HL-60 (cell line): ENCODE measurements around the gene NBAS.

Experiments used
- GABPA ChIP-seq: IDR thresholded peaks from 2 replicates; pipeline ENCODE4 v1.6.1; 2012; ENCODE audit warnings: low read depth
- POLR2AphosphoS5 ChIP-seq: IDR thresholded peaks from 2 replicates; pipeline ENCODE4 v1.6.1; 2012; ENCODE audit warnings: low read depth
- TF ChIP-seq, protein P1 (sequence below): IDR thresholded peaks from one replicate; pipeline ENCODE4 v1.5.1; 2011; ENCODE audit warnings: low read length, control low read depth, inconsistent platforms; ENCODE audit not compliant: insufficient read depth
- TF ChIP-seq, protein P2 (sequence below): IDR thresholded peaks from 2 replicates; pipeline ENCODE4 v1.6.1; 2012; ENCODE audit warnings: low read depth; ENCODE audit not compliant: insufficient replicate concordance

DNA sequence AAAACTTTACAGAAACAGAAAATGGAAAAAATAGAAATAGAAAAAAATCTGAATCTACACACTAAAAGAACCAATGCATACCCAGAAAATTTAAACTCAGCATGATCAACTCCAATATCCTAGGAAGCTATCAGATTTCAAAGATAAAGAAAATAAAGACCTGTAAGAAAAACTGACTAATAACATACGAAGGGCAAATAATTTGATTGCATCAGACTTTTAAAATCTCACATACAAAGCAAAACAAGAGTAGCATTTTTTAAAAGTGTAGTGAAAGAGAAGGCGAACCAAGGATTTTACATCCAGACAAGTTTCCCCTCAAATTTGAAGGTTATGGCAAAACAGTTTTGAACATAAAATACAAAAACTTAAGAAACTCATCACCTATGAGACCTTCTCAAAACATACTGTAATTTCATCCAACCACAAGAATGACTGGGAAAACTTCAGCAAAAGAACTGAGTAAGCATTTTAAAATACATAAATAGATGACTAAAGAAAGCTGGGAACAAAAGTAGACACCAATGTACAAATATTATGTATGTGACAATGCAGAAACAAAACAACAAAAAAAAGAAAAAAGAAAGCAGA lies 54.8 kb downstream of the NBAS start:
- TF ChIP-seq, protein P1, sequence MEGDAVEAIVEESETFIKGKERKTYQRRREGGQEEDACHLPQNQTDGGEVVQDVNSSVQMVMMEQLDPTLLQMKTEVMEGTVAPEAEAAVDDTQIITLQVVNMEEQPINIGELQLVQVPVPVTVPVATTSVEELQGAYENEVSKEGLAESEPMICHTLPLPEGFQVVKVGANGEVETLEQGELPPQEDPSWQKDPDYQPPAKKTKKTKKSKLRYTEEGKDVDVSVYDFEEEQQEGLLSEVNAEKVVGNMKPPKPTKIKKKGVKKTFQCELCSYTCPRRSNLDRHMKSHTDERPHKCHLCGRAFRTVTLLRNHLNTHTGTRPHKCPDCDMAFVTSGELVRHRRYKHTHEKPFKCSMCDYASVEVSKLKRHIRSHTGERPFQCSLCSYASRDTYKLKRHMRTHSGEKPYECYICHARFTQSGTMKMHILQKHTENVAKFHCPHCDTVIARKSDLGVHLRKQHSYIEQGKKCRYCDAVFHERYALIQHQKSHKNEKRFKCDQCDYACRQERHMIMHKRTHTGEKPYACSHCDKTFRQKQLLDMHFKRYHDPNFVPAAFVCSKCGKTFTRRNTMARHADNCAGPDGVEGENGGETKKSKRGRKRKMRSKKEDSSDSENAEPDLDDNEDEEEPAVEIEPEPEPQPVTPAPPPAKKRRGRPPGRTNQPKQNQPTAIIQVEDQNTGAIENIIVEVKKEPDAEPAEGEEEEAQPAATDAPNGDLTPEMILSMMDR = no peak
- TF ChIP-seq, protein P2, sequence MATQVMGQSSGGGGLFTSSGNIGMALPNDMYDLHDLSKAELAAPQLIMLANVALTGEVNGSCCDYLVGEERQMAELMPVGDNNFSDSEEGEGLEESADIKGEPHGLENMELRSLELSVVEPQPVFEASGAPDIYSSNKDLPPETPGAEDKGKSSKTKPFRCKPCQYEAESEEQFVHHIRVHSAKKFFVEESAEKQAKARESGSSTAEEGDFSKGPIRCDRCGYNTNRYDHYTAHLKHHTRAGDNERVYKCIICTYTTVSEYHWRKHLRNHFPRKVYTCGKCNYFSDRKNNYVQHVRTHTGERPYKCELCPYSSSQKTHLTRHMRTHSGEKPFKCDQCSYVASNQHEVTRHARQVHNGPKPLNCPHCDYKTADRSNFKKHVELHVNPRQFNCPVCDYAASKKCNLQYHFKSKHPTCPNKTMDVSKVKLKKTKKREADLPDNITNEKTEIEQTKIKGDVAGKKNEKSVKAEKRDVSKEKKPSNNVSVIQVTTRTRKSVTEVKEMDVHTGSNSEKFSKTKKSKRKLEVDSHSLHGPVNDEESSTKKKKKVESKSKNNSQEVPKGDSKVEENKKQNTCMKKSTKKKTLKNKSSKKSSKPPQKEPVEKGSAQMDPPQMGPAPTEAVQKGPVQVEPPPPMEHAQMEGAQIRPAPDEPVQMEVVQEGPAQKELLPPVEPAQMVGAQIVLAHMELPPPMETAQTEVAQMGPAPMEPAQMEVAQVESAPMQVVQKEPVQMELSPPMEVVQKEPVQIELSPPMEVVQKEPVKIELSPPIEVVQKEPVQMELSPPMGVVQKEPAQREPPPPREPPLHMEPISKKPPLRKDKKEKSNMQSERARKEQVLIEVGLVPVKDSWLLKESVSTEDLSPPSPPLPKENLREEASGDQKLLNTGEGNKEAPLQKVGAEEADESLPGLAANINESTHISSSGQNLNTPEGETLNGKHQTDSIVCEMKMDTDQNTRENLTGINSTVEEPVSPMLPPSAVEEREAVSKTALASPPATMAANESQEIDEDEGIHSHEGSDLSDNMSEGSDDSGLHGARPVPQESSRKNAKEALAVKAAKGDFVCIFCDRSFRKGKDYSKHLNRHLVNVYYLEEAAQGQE = no peak
- no peak for TF ChIP-seq GABPA
- no peak for TF ChIP-seq POLR2AphosphoS5
